ENCODE data around the gene C2CD2. TPM values are rescaled to one million over a fixed set of nuclear protein-coding genes. Genes with fewer than 3 reads are reported as not detected.

The C2CD2 gene
- total and polyA plus RNA-seq, 2 of the 4 experiments (the other 2 are of a cell fraction): 15.6 to 25.3 TPM

- H3K4me2 ChIP-seq (ENCODE audit: low read depth, low read length): no peak overlapping the region
- H3K4me3 ChIP-seq (ENCODE audit: insufficient read depth, low read depth, low read length): no peak overlapping the region
- 90% methylated on average over 5 of the region's 17 CpGs; no CpG with 5 or more reads in 1 of the 2 experiments for WGBS, 2 experiments (ENCODE audit: extremely low coverage in 2 of 2, insufficient read length in 1 of 2)
- no TSS peak for BruUV-seq (replicated peaks)
- no peak overlapping the region for H2BK120ac ChIP-seq (ENCODE audit: low read depth, low read length)
- peaks cover 24% of the 10 kb centered on the region for H3K9me1 ChIP-seq (ENCODE audit: insufficient read depth, low read length)
- no peak overlapping the region for H2BK5ac ChIP-seq (ENCODE audit: low read depth, low read length, poor library complexity, severe bottlenecking)
- H3K27me3 ChIP-seq (ENCODE audit: control insufficient read depth, insufficient read depth, low read length): no peaks in the 10 kb centered on the region
- intact Hi-C loops (cut with micrococcal nuclease): no loop called here
- H3K9me3 ChIP-seq (ENCODE audit: control insufficient read depth, insufficient read depth, low read length): no peaks in the 10 kb centered on the region
- H2AK9ac ChIP-seq (replicated peaks; ENCODE audit: low read depth, low read length, poor library complexity): peak overlapping the region; percentile 6
- dilution Hi-C loops (cut with HindIII; ENCODE audit: low sequenced_read_pairs, unreplicated experiment): no loop called here
- no peak overlapping the region for H3K9ac ChIP-seq (ENCODE audit: low read depth, low read length)
- TF ChIP-seq CEBPB (IDR thresholded peaks at IDR 0.05; ENCODE audit: low read depth, low read length) (no peak), MAZ (IDR thresholded peaks at IDR 0.05; ENCODE audit: borderline replicate concordance, low read depth, low read length) (no peak), FOS (IDR thresholded peaks at IDR 0.05; ENCODE audit: low read depth, low read length) (no peak), RFX5 (IDR thresholded peaks at IDR 0.05; ENCODE audit: low read depth, low read length) (no peak), NFE2L2 (IDR thresholded peaks at IDR 0.05; ENCODE audit: low read depth, low read length) (no peak), RAD21 (IDR thresholded peaks at IDR 0.05; ENCODE audit: low read length) (no peak), ELK1 (IDR thresholded peaks at IDR 0.05; ENCODE audit: borderline replicate concordance, low read depth, low read length) (no peak), RCOR1 (IDR thresholded peaks at IDR 0.05; ENCODE audit: insufficient replicate concordance, low read length) (no peak), MXI1 (IDR thresholded peaks at IDR 0.05; ENCODE audit: borderline replicate concordance, low read depth, low read length) (no peak), SMC3 (IDR thresholded peaks at IDR 0.05; ENCODE audit: low read depth, low read length) (no peak), BHLHE40 (IDR thresholded peaks at IDR 0.05; ENCODE audit: low read depth, low read length) (no peak), CHD1 (IDR thresholded peaks at IDR 0.05; ENCODE audit: low read depth, low read length) (no peak), MAFK (IDR thresholded peaks at IDR 0.05; ENCODE audit: low read depth, low read length) (no peak), POLR2A (IDR thresholded peaks at IDR 0.05; ENCODE audit: low read depth, low read length) (no peak)
- TF ChIP-seq, protein P1, sequence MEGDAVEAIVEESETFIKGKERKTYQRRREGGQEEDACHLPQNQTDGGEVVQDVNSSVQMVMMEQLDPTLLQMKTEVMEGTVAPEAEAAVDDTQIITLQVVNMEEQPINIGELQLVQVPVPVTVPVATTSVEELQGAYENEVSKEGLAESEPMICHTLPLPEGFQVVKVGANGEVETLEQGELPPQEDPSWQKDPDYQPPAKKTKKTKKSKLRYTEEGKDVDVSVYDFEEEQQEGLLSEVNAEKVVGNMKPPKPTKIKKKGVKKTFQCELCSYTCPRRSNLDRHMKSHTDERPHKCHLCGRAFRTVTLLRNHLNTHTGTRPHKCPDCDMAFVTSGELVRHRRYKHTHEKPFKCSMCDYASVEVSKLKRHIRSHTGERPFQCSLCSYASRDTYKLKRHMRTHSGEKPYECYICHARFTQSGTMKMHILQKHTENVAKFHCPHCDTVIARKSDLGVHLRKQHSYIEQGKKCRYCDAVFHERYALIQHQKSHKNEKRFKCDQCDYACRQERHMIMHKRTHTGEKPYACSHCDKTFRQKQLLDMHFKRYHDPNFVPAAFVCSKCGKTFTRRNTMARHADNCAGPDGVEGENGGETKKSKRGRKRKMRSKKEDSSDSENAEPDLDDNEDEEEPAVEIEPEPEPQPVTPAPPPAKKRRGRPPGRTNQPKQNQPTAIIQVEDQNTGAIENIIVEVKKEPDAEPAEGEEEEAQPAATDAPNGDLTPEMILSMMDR (conservative IDR thresholded peaks at IDR 0.05; ENCODE audit: low read depth, low read length): no peak
- TF ChIP-seq, protein P2, sequence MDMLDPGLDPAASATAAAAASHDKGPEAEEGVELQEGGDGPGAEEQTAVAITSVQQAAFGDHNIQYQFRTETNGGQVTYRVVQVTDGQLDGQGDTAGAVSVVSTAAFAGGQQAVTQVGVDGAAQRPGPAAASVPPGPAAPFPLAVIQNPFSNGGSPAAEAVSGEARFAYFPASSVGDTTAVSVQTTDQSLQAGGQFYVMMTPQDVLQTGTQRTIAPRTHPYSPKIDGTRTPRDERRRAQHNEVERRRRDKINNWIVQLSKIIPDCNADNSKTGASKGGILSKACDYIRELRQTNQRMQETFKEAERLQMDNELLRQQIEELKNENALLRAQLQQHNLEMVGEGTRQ (IDR thresholded peaks at IDR 0.05; ENCODE audit: low read depth, low read length): no peak
- ChIA-PET POLR2A (ENCODE audit: unreplicated experiment) (no interaction called here), CTCF (interaction anchor here (0.5 to 1.5 kb wide), 4 partner anchors 84 to 315 kb away, joined by 3 to 4 read pairs (median 3); no protein-coding TSS in a partner anchor)
- H3K79me1 ChIP-seq (ENCODE audit: low read depth in 1 of 2, low read length in 2 of 2): peaks cover 27 to 61% of the 10 kb centered on the region in 2 experiments
- DNase-seq (no peak), ATAC-seq (ENCODE audit: low read depth) (no peak)
- H4K20me1 ChIP-seq (ENCODE audit: insufficient read depth, low read length): no peaks in the 10 kb centered on the region
- no peak overlapping the region for H3K56ac ChIP-seq (ENCODE audit: extremely low read depth, insufficient read depth, low read length)
- H4K8ac ChIP-seq (ENCODE audit: low read depth in 2 of 2, low read length in 2 of 2): no peak overlapping the region
- no peak overlapping the region for H4K91ac ChIP-seq (ENCODE audit: insufficient read depth, low read depth, low read length)
- H3K27ac ChIP-seq (ENCODE audit: insufficient read depth, low read length): no peak overlapping the region
- no peak overlapping the region for H2BK20ac ChIP-seq (ENCODE audit: low read depth, low read length)
- in situ Hi-C loops (cut with MboI; ENCODE audit: low sequenced_read_pairs): no loop called here
- no peak overlapping the region for H3K18ac ChIP-seq (ENCODE audit: low read depth, low read length)
- H4K5ac ChIP-seq (ENCODE audit: low read depth, low read length): no peak overlapping the region
- H2AFZ ChIP-seq (replicated peaks; ENCODE audit: low read length, poor library complexity): no peak overlapping the region
- peaks cover 25% of the 10 kb centered on the region for H3K4me1 ChIP-seq (ENCODE audit: control insufficient read depth, insufficient read depth, low read length)
- no peaks in the 10 kb centered on the region; the same call in 1 of the 2 replicates for H3K36me3 ChIP-seq (ENCODE audit: control insufficient read depth, insufficient read depth, low read length)
- peak overlapping the region; percentile 36; the same call in 1 of the 2 replicates for H2AK5ac ChIP-seq (ENCODE audit: low read depth, low read length)
- no peak overlapping the region for H2BK15ac ChIP-seq (ENCODE audit: low read depth, low read length)
- no peak overlapping the region for H3K23ac ChIP-seq (ENCODE audit: low read depth, low read length)
- H3K14ac ChIP-seq (replicated peaks; ENCODE audit: low read depth, low read length): no peak overlapping the region
- H3K4ac ChIP-seq (ENCODE audit: low read depth, low read length): no peak overlapping the region
These were observed 25.9 kb downstream of the C2CD2 start for GRCh38 chr21:41927727-41928409.
